Astrocyte (in vitro differentiated cells and primary cell): ENCODE results near the gene KRT76. TPM values are rescaled to one million over a fixed set of nuclear protein-coding genes. Genes with fewer than 3 reads are reported as not detected.

Experiments
- DNase-seq: peaks from one replicate; pipeline ENCODE4 v3.0.0-alpha.2; 2010; ENCODE audit warnings: low read depth
- FAIRE-seq: peaks from 2 replicates; lab custom pipeline; 2011; peaks lifted over from hg19 to GRCh38; lab: Jason Lieb, UNC
- H2AFZ ChIP-seq: 2 replicates; pipeline ENCODE4 v1.6.0; 2012; ENCODE audit warnings: low read depth, low read length, inconsistent platforms
- H3K27ac ChIP-seq: 2 replicates; pipeline ENCODE4 v1.5.1; 2011; ENCODE audit warnings: low read depth, low read length, inconsistent platforms
- H3K27me3 ChIP-seq: 2 replicates; pipeline ENCODE4 v1.6.0; 2011; ENCODE audit warnings: low read length, inconsistent platforms; ENCODE audit not compliant: insufficient read depth
- H3K36me3 ChIP-seq: 2 replicates; pipeline ENCODE4 v1.5.1; 2011; ENCODE audit warnings: low read length, inconsistent platforms; ENCODE audit not compliant: insufficient read depth
- H3K4me1 ChIP-seq: 2 replicates; pipeline ENCODE4 v1.5.1; 2011; ENCODE audit warnings: low read length, inconsistent platforms; ENCODE audit not compliant: insufficient read depth
- H3K4me2 ChIP-seq: 2 replicates; pipeline ENCODE4 v1.6.0; 2012; ENCODE audit warnings: low read length, inconsistent platforms
- H3K4me3 ChIP-seq: 2 replicates; pipeline ENCODE4 v1.5.1; 2011; ENCODE audit warnings: low read depth, mild to moderate bottlenecking, low read length, inconsistent platforms; ENCODE audit not compliant: insufficient read depth
- H3K79me2 ChIP-seq: 2 replicates; pipeline ENCODE4 v1.6.0; 2012; ENCODE audit warnings: mild to moderate bottlenecking, low read length, inconsistent platforms; ENCODE audit not compliant: insufficient read depth
- H3K9ac ChIP-seq: 2 replicates; pipeline ENCODE4 v1.6.0; 2012; ENCODE audit warnings: mild to moderate bottlenecking, low read length, inconsistent platforms
- H3K9me3 ChIP-seq: 2 replicates; pipeline ENCODE4 v1.5.1; 2012; ENCODE audit warnings: low read depth, mild to moderate bottlenecking, low read length, inconsistent platforms; ENCODE audit not compliant: insufficient read depth
- H4K20me1 ChIP-seq: 2 replicates; pipeline ENCODE4 v1.6.0; 2012; ENCODE audit warnings: low read length, inconsistent platforms; ENCODE audit not compliant: insufficient read depth
- H3K27ac Mint-ChIP-seq: one replicate; pipeline ENCODE4 v1.8.0; 2021; ENCODE audit warnings: mild to moderate bottlenecking, mixed read lengths; ENCODE audit not compliant: unreplicated experiment
- H3K27me3 Mint-ChIP-seq: one replicate; pipeline ENCODE4 v1.8.0; 2021; ENCODE audit warnings: low read depth, mixed read lengths; ENCODE audit not compliant: unreplicated experiment
- H3K36me3 Mint-ChIP-seq: one replicate; pipeline ENCODE4 v1.8.0; 2021; ENCODE audit warnings: low read depth, mixed read lengths; ENCODE audit not compliant: unreplicated experiment
- H3K4me1 Mint-ChIP-seq: one replicate; pipeline ENCODE4 v1.8.0; 2021; ENCODE audit warnings: low read depth, mixed read lengths; ENCODE audit not compliant: unreplicated experiment
- H3K4me3 Mint-ChIP-seq: one replicate; pipeline ENCODE4 v1.8.0; 2021; ENCODE audit warnings: mild to moderate bottlenecking, moderate library complexity, mixed read lengths; ENCODE audit not compliant: unreplicated experiment
- H3K9me3 Mint-ChIP-seq: one replicate; pipeline ENCODE4 v1.8.0; 2021; ENCODE audit warnings: mild to moderate bottlenecking, mixed read lengths; ENCODE audit not compliant: unreplicated experiment
- EZH2 ChIP-seq: IDR thresholded peaks from 2 replicates; pipeline ENCODE4 v1.6.1; 2012; ENCODE audit warnings: mild to moderate bottlenecking, low read length, inconsistent platforms; ENCODE audit not compliant: insufficient read depth
- total RNA-seq: library from RNA; stranded (reverse); gene quantifications from 2 replicates; pipeline ENCODE4 v1.2.1, GENCODE V29; 2021
- TF ChIP-seq, protein P1 (sequence below): IDR thresholded peaks from 2 replicates; pipeline ENCODE4 v1.5.1; 2011; ENCODE audit warnings: low read depth, mild to moderate bottlenecking, inconsistent platforms, low read length, moderate library complexity; ENCODE audit not compliant: insufficient read depth

Gene KRT76
- total RNA-seq, 1 donor from 2014 or later: not detected

- Histone ChIP-seq H2AFZ (no peak overlapping the region), H3K9ac (no peak overlapping the region), H3K27ac (no peak overlapping the region), H4K20me1 (no peaks in the 10 kb centered on the region), H3K4me2 (no peak overlapping the region), H3K36me3 (no peaks in the 10 kb centered on the region), H3K27me3 (peaks cover 4% of the 10 kb centered on the region), H3K4me3 (no peak overlapping the region), H3K79me2 (no peaks in the 10 kb centered on the region), H3K4me1 (peaks cover 8% of the 10 kb centered on the region), H3K9me3 (no peaks in the 10 kb centered on the region)
- no peak for DNase-seq
- H3K4me1 Mint-ChIP-seq: peaks cover 23% of the 10 kb centered on the region
- no peak for TF ChIP-seq EZH2
- TF ChIP-seq, protein P1, sequence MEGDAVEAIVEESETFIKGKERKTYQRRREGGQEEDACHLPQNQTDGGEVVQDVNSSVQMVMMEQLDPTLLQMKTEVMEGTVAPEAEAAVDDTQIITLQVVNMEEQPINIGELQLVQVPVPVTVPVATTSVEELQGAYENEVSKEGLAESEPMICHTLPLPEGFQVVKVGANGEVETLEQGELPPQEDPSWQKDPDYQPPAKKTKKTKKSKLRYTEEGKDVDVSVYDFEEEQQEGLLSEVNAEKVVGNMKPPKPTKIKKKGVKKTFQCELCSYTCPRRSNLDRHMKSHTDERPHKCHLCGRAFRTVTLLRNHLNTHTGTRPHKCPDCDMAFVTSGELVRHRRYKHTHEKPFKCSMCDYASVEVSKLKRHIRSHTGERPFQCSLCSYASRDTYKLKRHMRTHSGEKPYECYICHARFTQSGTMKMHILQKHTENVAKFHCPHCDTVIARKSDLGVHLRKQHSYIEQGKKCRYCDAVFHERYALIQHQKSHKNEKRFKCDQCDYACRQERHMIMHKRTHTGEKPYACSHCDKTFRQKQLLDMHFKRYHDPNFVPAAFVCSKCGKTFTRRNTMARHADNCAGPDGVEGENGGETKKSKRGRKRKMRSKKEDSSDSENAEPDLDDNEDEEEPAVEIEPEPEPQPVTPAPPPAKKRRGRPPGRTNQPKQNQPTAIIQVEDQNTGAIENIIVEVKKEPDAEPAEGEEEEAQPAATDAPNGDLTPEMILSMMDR: no peak
- H3K4me3 Mint-ChIP-seq: no peak overlapping the region
- H3K36me3 Mint-ChIP-seq: peaks cover 4% of the 10 kb centered on the region
- H3K27ac Mint-ChIP-seq: no peak overlapping the region
- peaks cover 52% of the 10 kb centered on the region for H3K27me3 Mint-ChIP-seq
- H3K9me3 Mint-ChIP-seq: peaks cover 3% of the 10 kb centered on the region
- no peak for FAIRE-seq
Measured at GRCh38 chr12:52823761-52824450, 46.8 kb upstream of the KRT76 start.

DNA sequence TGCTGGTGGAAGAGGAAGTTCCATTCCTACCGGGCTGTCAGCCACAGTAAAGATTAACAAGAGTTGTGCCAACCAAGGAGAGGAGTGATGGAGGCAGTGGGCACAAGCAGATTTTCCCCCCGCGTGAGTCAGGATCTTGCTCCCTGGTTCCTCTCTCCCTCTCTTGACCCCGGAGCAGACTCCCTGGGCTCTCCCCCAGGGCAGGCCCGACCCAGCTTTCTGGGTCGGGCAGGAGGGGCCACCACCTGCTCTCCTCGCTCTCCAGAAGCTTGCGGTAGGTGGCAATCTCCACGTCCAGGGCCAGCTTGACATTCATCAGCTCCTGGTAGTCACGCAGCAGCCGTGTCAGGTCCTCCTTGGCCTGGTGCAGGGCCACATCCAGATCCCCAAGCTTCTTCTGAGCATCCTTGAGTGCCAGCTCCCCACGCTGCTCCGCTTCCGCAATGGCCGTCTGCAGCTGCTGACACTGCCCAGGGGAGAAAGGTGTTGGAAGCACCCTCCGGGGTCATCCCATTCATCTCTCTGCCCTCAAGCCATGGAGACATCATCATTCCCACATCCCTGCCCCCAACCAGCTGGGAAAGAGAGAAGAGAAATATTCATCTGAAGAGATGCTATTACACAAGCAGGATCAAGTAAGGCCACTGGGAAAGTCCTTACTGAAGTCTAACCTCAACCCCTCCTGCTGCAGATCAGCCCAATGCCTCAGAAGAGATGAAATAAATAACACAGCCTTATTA is 45.8 kb upstream of the KRT76 start:
- Histone ChIP-seq H3K79me2 (no peaks in the 10 kb centered on the region), H3K27me3 (peaks cover 4% of the 10 kb centered on the region), H4K20me1 (no peaks in the 10 kb centered on the region), H3K9me3 (no peaks in the 10 kb centered on the region), H3K9ac (no peak overlapping the region), H3K4me1 (peaks cover 8% of the 10 kb centered on the region), H3K36me3 (no peaks in the 10 kb centered on the region), H3K27ac (no peak overlapping the region), H3K4me2 (no peak overlapping the region), H3K4me3 (no peak overlapping the region), H2AFZ (no peak overlapping the region)
- Mint-ChIP-seq H3K4me3 (no peak overlapping the region), H3K9me3 (peaks cover 3% of the 10 kb centered on the region), H3K4me1 (peaks cover 17% of the 10 kb centered on the region), H3K27me3 (peaks cover 60% of the 10 kb centered on the region), H3K27ac (no peak overlapping the region), H3K36me3 (peaks cover 4% of the 10 kb centered on the region)
- no peak for FAIRE-seq
- DNase-seq: no peak
- no peak for TF ChIP-seq EZH2
- TF ChIP-seq, protein P1: no peak
